Kidney (tissue), 14 donors: Measurements from ENCODE around the gene PNKP. TPM values are rescaled to one million over a fixed set of nuclear protein-coding genes. Genes with fewer than 3 reads are reported as not detected.

ENCODE experiments used
- DNase-seq, 5 donors: peaks; one replicate each; pipeline ENCODE4 v3.0.0-alpha.2; 2013 to 2020
- FAIRE-seq: peaks from 2 replicates; lab custom pipeline; 2012; peaks lifted over from hg19 to GRCh38; lab: Jason Lieb, UNC
- H3K27ac ChIP-seq, 2 donors: one replicate each; pipeline ENCODE4 v1.7.0; 2013; ENCODE audit warnings: low read depth in 2 of 2, low read length in 2 of 2, inconsistent platforms in 1 of 2
- H3K27me3 ChIP-seq: one replicate; pipeline ENCODE4 v1.7.1; 2013; ENCODE audit warnings: low read length, inconsistent platforms; ENCODE audit not compliant: control insufficient read depth, insufficient read depth
- H3K36me3 ChIP-seq, 3 donors: one replicate each; pipeline versions ENCODE4 v1.7.0 to v1.7.1; 2013; ENCODE audit warnings: low read length in 3 of 3, control low read depth in 1 of 3, inconsistent platforms in 1 of 3; ENCODE audit not compliant: insufficient read depth in 3 of 3, control insufficient read depth in 2 of 3
- H3K4me1 ChIP-seq, 3 donors: one replicate each; pipeline versions ENCODE4 v1.7.0 to v1.7.1; 2013; ENCODE audit warnings: low read length in 3 of 3, inconsistent platforms in 1 of 3, low read depth in 1 of 3; ENCODE audit not compliant: control insufficient read depth in 2 of 3, insufficient read depth in 2 of 3
- H3K4me3 ChIP-seq, 3 donors: one replicate each; pipeline versions ENCODE4 v1.7.0 to v1.8.1; 2013; ENCODE audit warnings: low read length in 3 of 3, control low read depth in 1 of 3, inconsistent platforms in 1 of 3
- H3K9ac ChIP-seq, 3 donors: one replicate each; pipeline versions ENCODE4 v1.7.0 to v1.7.1; 2013; ENCODE audit warnings: low read length in 3 of 3, control low read depth in 1 of 3, inconsistent platforms in 1 of 3
- H3K9me3 ChIP-seq, 3 donors: one replicate each; pipeline versions ENCODE4 v1.7.0 to v1.7.1; 2013; ENCODE audit warnings: low read length in 3 of 3, control low read depth in 1 of 3, inconsistent platforms in 1 of 3; ENCODE audit not compliant: control insufficient read depth in 2 of 3, insufficient read depth in 1 of 3
- CTCF ChIP-seq: IDR thresholded peaks from 3 replicates; pipeline ENCODE4 v1.5.1; 2012; ENCODE audit warnings: mild to moderate bottlenecking, moderate library complexity, borderline replicate concordance; ENCODE audit not compliant: insufficient read depth; ENCODE audit errors: extremely low read depth
- intact Hi-C: fragments of 100-400 bp; cut with DNase I; formaldehyde crosslinking; loops from one replicate; pipeline ENCODE4 v1.11.1; 2022
- polyA plus RNA-seq: library from polyadenylated mRNA; stranded (reverse); fragments of 350-450 nt; fragmentation: Illumina TruSeq; extraction: RNeasy Lipid Tissue Mini Kit (QIAGEN cat#74804); gene quantifications from one replicate; pipeline ENCODE4 v1.2.3, GENCODE V29; 2014; ENCODE audit warnings: low read depth, low replicate concordance; ENCODE audit not compliant: insufficient read depth
- total RNA-seq: library from RNA; stranded (reverse); fragmentation: NEBNext Ultra II Directional; extraction: Animal tissue kit (Norgen Biotek cat#: 25700); gene quantifications from one replicate; pipeline ENCODE4 v1.2.1, GENCODE V29; 2021
- donor health status: control.
- donor health status: control.
- donor health status: control.
- donor health status: control.
- donor health status: control.
- donor health status: DM: yes; HTN: yes; CAD: no.
- donor health status: Normal renal cell carcinoma (clear cell type).

Gene PNKP
- total and polyA plus RNA-seq, 2 donors from 2014 or later = 45.5 to 101 TPM

DNA sequence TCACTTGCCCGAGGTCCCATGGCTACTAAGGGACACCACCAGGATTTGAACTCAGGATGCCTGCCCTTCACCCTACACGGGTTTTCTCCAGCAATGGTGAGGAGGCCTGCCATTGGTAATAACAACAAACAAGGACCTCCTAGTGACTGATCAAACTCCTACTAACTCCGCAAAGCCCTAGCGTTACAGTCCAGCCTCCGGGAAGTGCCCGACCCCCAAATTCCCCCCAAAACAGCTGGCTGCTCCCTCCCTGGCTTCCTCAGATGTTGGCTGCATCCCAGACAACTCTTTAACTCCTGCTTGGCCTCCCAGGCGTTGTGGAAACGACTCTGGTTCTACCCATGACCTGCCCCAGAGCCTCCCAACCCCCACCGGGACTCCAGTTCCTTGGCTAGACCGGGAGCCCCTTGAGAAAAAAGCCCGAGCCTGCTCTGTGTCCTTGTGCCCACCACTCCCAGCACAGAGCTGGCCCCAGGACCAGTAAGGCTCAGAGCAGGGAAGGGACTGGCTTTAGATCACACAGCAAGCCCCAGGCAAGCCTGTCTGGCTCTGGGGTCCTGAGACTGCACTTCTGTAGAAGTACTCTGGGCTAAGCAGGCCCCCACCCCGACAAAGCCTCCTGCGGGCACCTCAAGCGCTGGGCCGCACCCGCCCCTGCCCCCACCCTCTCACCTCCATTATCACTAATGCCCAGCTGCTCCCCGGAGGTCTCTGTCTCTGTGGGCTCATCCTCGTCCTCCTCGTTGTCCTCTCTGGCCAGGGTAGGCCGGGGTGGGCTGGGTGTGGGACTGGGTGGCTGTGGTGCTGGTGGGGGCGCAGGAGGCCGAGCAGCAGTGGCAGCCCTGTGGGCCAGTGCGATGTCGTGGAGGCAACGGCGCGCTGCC lies 5.1 kb upstream of the PNKP start:
- DNase-seq (no peak), FAIRE-seq (no peak)
- H3K36me3 ChIP-seq = peaks cover 0 to 7% (median 0%) of the 10 kb centered on the region in 3 donors
- TF ChIP-seq CTCF = no peak
- H3K9me3 ChIP-seq = no peaks in the 10 kb centered on the region
- H3K4me1 ChIP-seq = peaks cover 2 to 23% (median 16%) of the 10 kb centered on the region in 3 donors
- intact Hi-C loops = no loop called here
- no peak overlapping the region for H3K27ac ChIP-seq
- H3K9ac ChIP-seq = no peak overlapping the region
- no peak overlapping the region for H3K4me3 ChIP-seq
- H3K27me3 ChIP-seq = no peaks in the 10 kb centered on the region

GRCh38 chr19:49871349-49871985 lies 4.1 kb upstream of the PNKP start:
- no peak overlapping the region for H3K4me3 ChIP-seq
- intact Hi-C loops = no loop called here

GRCh38 chr19:49870309-49870901 lies 3.0 kb upstream of the PNKP start:
- Histone ChIP-seq H3K9ac (peak overlapping the region; percentile 55 to 79 (median 77)), H3K36me3 (peaks cover 0 to 7% (median 0%) of the 10 kb centered on the region in 3 donors), H3K4me1 (peaks cover 2 to 29% (median 21%) of the 10 kb centered on the region in 3 donors), H3K9me3 (no peaks in the 10 kb centered on the region), H3K27ac (peak overlapping the region; percentile 93 to 94), H3K4me3 (peak overlapping the region; percentile 62 to 75 (median 71)), H3K27me3 (no peaks in the 10 kb centered on the region)
- no peak for TF ChIP-seq CTCF
- FAIRE-seq = no peak
- intact Hi-C loops = no loop called here
- DNase-seq = peak in 1 of 5 donors; percentile 82

More at GRCh38 chr19:49871349-49871985, 4.1 kb upstream of the PNKP start:
- FAIRE-seq = no peak
- Histone ChIP-seq H3K9ac (no peak overlapping the region), H3K9me3 (no peaks in the 10 kb centered on the region), H3K27me3 (no peaks in the 10 kb centered on the region), H3K27ac (no peak overlapping the region), H3K36me3 (peaks cover 0 to 7% (median 0%) of the 10 kb centered on the region in 3 donors), H3K4me1 (peaks cover 2 to 27% (median 19%) of the 10 kb centered on the region in 3 donors)
- no peak for DNase-seq
- no peak for TF ChIP-seq CTCF
